GM18867 (cell line): ENCODE measurements around the gene PC.

Experiments
- ATAC-seq: cut with Tn5 transposase; IDR thresholded peaks from one replicate; pipeline ENCODE4 v1.9.1; 2021; ENCODE audit warnings: mild to moderate bottlenecking, moderate library complexity; ENCODE audit not compliant: unreplicated experiment

Gene PC

GRCh38 chr11:66857234-66857926 lies 100.8 kb downstream of the PC start:
- ATAC-seq, result no peak

- ATAC-seq, result peak; percentile 32
Observed at GRCh38 chr11:66856496-66857233, 101.5 kb downstream of the PC start, which contains the start of gene LRFN4. TSS of gene LRFN4 (plus strand) at chr11:66857064. CDS start at chr11:66857745, 681 bp downstream.

GRCh38 chr11:66855574-66856495 lies 102.3 kb downstream of the PC start:
- ATAC-seq, result peak; percentile 75

- no peak for ATAC-seq
Observed at GRCh38 chr11:66854729-66855211, 103.4 kb downstream of the PC start.

GRCh38 chr11:66854231-66854661 lies 103.9 kb downstream of the PC start:
- no peak for ATAC-seq

- ATAC-seq, result no peak
Observed at GRCh38 chr11:66853242-66854229, 104.6 kb downstream of the PC start.

- no peak for ATAC-seq
Observed at GRCh38 chr11:66852466-66853241, 105.5 kb downstream of the PC start.

- ATAC-seq, result no peak
Observed at GRCh38 chr11:66851698-66852465, 106.3 kb downstream of the PC start.

- ATAC-seq, result no peak
Observed at GRCh38 chr11:66851239-66851596, 107.0 kb downstream of the PC start.

- no peak for ATAC-seq
Observed at GRCh38 chr11:66850588-66851238, 107.5 kb downstream of the PC start.

GRCh38 chr11:66850235-66850587 lies 108.0 kb downstream of the PC start:
- ATAC-seq, result no peak

- ATAC-seq, result no peak
Observed at GRCh38 chr11:66849501-66850234, 108.5 kb downstream of the PC start.

GRCh38 chr11:66848671-66849500 lies 109.3 kb downstream of the PC start:
- no peak for ATAC-seq

GRCh38 chr11:66847461-66848232 lies 110.5 kb downstream of the PC start:
- ATAC-seq, result no peak

- ATAC-seq, result no peak
Observed at GRCh38 chr11:66846671-66847091, 111.5 kb downstream of the PC start.

GRCh38 chr11:66845876-66846212 lies 112.3 kb downstream of the PC start:
- ATAC-seq, result no peak
